ENCODE results near the gene M1AP. TPM values are rescaled to one million over a fixed set of nuclear protein-coding genes. Genes with fewer than 3 reads are reported as not detected.

The M1AP gene
- polyA plus RNA-seq, 2 of the 4 experiments (the other 2 are of a cell fraction): not detected

- DNase-seq (ENCODE audit: low read depth in 1 of 2, low spot score in 1 of 2): no peak
- FAIRE-seq: no peak
- no peaks in the 10 kb centered on the region for H3K9me3 ChIP-seq
- no peak overlapping the region for H3K27ac ChIP-seq
- H3K4me2 ChIP-seq: no peak overlapping the region
- ChIA-PET POLR2A (no interaction called here), CTCF (no interaction called here)
- ATAC-seq: no peak
- WGBS (ENCODE audit: missing lambda C conversion rate): 78% methylated on average over 7 of the region's 7 CpGs
- TF ChIP-seq JUN (IDR thresholded peaks at IDR 0.05) (no peak), PBX3 (IDR thresholded peaks at IDR 0.05) (no peak), TP53 (CRISPR knock-in tag; IDR thresholded peaks at IDR 0.05) (no peak), ESRRA (IDR thresholded peaks at IDR 0.05; ENCODE audit: borderline replicate concordance, low read length) (no peak), HOXB13 (CRISPR knock-in tag; IDR thresholded peaks at IDR 0.05; ENCODE audit: low read depth) (no peak), CBX8 (IDR thresholded peaks at IDR 0.05) (no peak), E2F6 (IDR thresholded peaks at IDR 0.05; ENCODE audit: borderline replicate concordance, low read depth) (no peak), ATOH8 (CRISPR knock-in tag; IDR thresholded peaks at IDR 0.05; ENCODE audit: low read depth) (no peak), KDM5A (IDR thresholded peaks at IDR 0.05) (no peak), MAZ (IDR thresholded peaks at IDR 0.05; ENCODE audit: borderline replicate concordance, low read depth, low read length) (no peak)
- no peaks in the 10 kb centered on the region for H3K4me1 ChIP-seq
- H3K4me3 ChIP-seq: no peak overlapping the region
Observed at GRCh38 chr2:74670263-74670662, 22.1 kb upstream of the M1AP start.

GRCh38 chr2:74668087-74668486 is 20.0 kb upstream of the M1AP start:
- no peak for DNase-seq (ENCODE audit: low read depth in 1 of 2, low spot score in 1 of 2)
- Histone ChIP-seq H3K4me3 (no peak overlapping the region), H3K27ac (no peak overlapping the region), H3K9me3 (no peaks in the 10 kb centered on the region), H3K4me1 (no peaks in the 10 kb centered on the region), H3K4me2 (no peak overlapping the region)
- ChIA-PET CTCF (interaction anchor here (1.2 to 2.0 kb wide), 2 partner anchors 9 to 208 kb away, joined by 3 to 7 read pairs; no protein-coding TSS in a partner anchor), POLR2A (no interaction called here)
- WGBS (ENCODE audit: missing lambda C conversion rate): 92% methylated on average over 1 of the region's 1 CpG
- no peak for ATAC-seq
- TF ChIP-seq HOXB13 (CRISPR knock-in tag; IDR thresholded peaks at IDR 0.05; ENCODE audit: low read depth) (no peak), CTCF (IDR thresholded peaks at IDR 0.05) (no peak), HOXB5 (CRISPR knock-in tag; IDR thresholded peaks at IDR 0.05) (no peak), ZSCAN20 (CRISPR knock-in tag; IDR thresholded peaks at IDR 0.05) (no peak), NPAS2 (CRISPR knock-in tag; IDR thresholded peaks at IDR 0.05; ENCODE audit: borderline replicate concordance) (no peak), BHLHE40 (IDR thresholded peaks at IDR 0.05; ENCODE audit: low read depth, low read length) (no peak), ZC3H11A (IDR thresholded peaks at IDR 0.05) (no peak), ZFP36 (IDR thresholded peaks at IDR 0.05; ENCODE audit: borderline replicate concordance, partially characterized antibody) (no peak), CEBPB (IDR thresholded peaks at IDR 0.05) (no peak), USF2 (IDR thresholded peaks at IDR 0.05) (no peak), FOSB (CRISPR knock-in tag; IDR thresholded peaks at IDR 0.05) (no peak), HMGXB4 (CRISPR knock-in tag; IDR thresholded peaks at IDR 0.05; ENCODE audit: borderline replicate concordance) (no peak), PHF8 (IDR thresholded peaks at IDR 0.05; ENCODE audit: borderline replicate concordance, low read depth) (no peak), TP53 (CRISPR knock-in tag; IDR thresholded peaks at IDR 0.05) (no peak), ZNF302 (CRISPR knock-in tag; IDR thresholded peaks at IDR 0.05) (no peak), PBX3 (IDR thresholded peaks at IDR 0.05) (no peak), CBX2 (IDR thresholded peaks at IDR 0.05; ENCODE audit: borderline replicate concordance, low read depth) (no peak), EP300 (IDR thresholded peaks at IDR 0.05) (no peak)
- no peak for FAIRE-seq
